HepG2 (cell line): ENCODE results near the gene LORICRIN. TPM values are rescaled to one million over a fixed set of nuclear protein-coding genes. Genes with fewer than 3 reads are reported as not detected.

Experiments
- ATAC-seq: fragments of 200-7000 bp; cut with Tn5 transposase; 3 replicates; pipeline ENCODE4 v1.9.1; 2020; ENCODE audit warnings: mild to moderate bottlenecking, moderate library complexity
- BruUV-seq: library from RNA; stranded (reverse); fragments of 400-500 nt; replicated peaks from 2 replicates; lab custom pipeline; 2021; lab: Mats Ljungman, UMichigan
- CTCF ChIA-PET: fragments of 300-600 bp; formaldehyde crosslinking; extraction: SDS; loops from one replicate; lab custom pipeline; 2021; ENCODE audit warnings: low total read pairs, inconsistent platforms, low intra/inter-chr PET ratio; lab: Yijun Ruan, JAX
- POLR2A ChIA-PET: fragments of 350-600 bp; sonication (Branson Sonifier 250); formaldehyde crosslinking; loops from one replicate; lab custom pipeline; 2020; ENCODE audit warnings: antibody characterized with exemption, inconsistent platforms; lab: Yijun Ruan, JAX
- DNase-seq: peaks from one replicate; pipeline ENCODE4 v3.0.0-alpha.2; 2015; ENCODE audit warnings: low spot score
- FAIRE-seq: peaks from 3 replicates; lab custom pipeline; 2011; peaks lifted over from hg19 to GRCh38; lab: Jason Lieb, UNC
- H2AFZ ChIP-seq: one replicate; pipeline ENCODE4 v1.6.1; 2011; ENCODE audit warnings: low read length, inconsistent platforms
- H3K27ac ChIP-seq: fragments of 300-600 bp; 3 replicates; pipeline ENCODE4 v1.8.0; 2011; ENCODE audit warnings: mixed run types, mild to moderate bottlenecking, mixed read lengths, low read length, inconsistent platforms; ENCODE audit not compliant: insufficient read depth; ENCODE audit errors: extremely low read length
- H3K27me3 ChIP-seq, 2 experiments: fragments of 200-600 bp in 1 of 2; 2 replicates in 1 of 2; 3 replicates in 1 of 2; pipeline versions ENCODE4 v1.6.0 to v1.8.0; 2011; ENCODE audit warnings: low read length in 2 of 2, mild to moderate bottlenecking in 2 of 2, moderate library complexity in 2 of 2, inconsistent platforms in 1 of 2; ENCODE audit not compliant: insufficient read depth in 2 of 2, control insufficient read depth in 1 of 2
- H3K36me3 ChIP-seq, 2 experiments: fragments of 200-600 bp in 1 of 2; replicated peaks in 1 of 2; 2 replicates in 1 of 2; 3 replicates in 1 of 2; pipeline versions ENCODE4 v1.5.1 to v1.8.0; 2011; ENCODE audit warnings: low read length in 2 of 2, inconsistent platforms in 1 of 2; ENCODE audit not compliant: insufficient read depth in 2 of 2, control insufficient read depth in 1 of 2
- H3K4me1 ChIP-seq: 2 replicates; pipeline ENCODE4 v1.5.1; 2012; ENCODE audit warnings: low read length, inconsistent platforms; ENCODE audit not compliant: insufficient read depth
- H3K4me2 ChIP-seq: 2 replicates; pipeline ENCODE4 v1.6.0; 2011; ENCODE audit warnings: low read depth, low read length, inconsistent platforms
- H3K4me3 ChIP-seq, 3 experiments: fragments of 200-600 bp in 1 of 3; sonication (generic), shearing (Covaris generic) in 1 of 3; replicated peaks in 1 of 3; 2 replicates each; pipeline ENCODE4 v1.5.1; 2011 to 2016; ENCODE audit warnings: low read length in 3 of 3, inconsistent platforms in 2 of 3, low read depth in 2 of 3, mild to moderate bottlenecking in 2 of 3, control low read depth in 1 of 3, mixed read lengths in 1 of 3; ENCODE audit not compliant: insufficient read depth in 1 of 3
- H3K79me2 ChIP-seq: one replicate; pipeline ENCODE4 v1.6.1; 2011; ENCODE audit warnings: low read length, inconsistent platforms; ENCODE audit not compliant: insufficient read depth
- H3K9ac ChIP-seq: 2 replicates; pipeline ENCODE4 v1.6.0; 2011; ENCODE audit warnings: mild to moderate bottlenecking, low read depth, low read length, inconsistent platforms; ENCODE audit not compliant: insufficient read depth
- H3K9me3 ChIP-seq: 2 replicates; pipeline ENCODE4 v1.5.1; 2012; ENCODE audit warnings: mild to moderate bottlenecking, low read length
- H4K20me1 ChIP-seq: 2 replicates; pipeline ENCODE4 v1.6.0; 2011; ENCODE audit warnings: inconsistent platforms, mild to moderate bottlenecking, low read length, moderate library complexity; ENCODE audit not compliant: insufficient read depth
- FOXA1 ChIP-seq, 2 experiments: fragments of 450-650 bp in 1 of 2; sonication (generic) in 1 of 2; formaldehyde crosslinking in 1 of 2; IDR thresholded peaks; 2 replicates each; pipeline versions ENCODE4 v1.4.0 to v1.6.1; 2016 to 2020; ENCODE audit warnings: missing genetic modification reagents in 1 of 2
- HDAC2 ChIP-seq: sonication (generic); formaldehyde crosslinking; IDR thresholded peaks from 2 replicates; pipeline ENCODE4 v1.4.0; 2020; ENCODE audit warnings: missing genetic modification reagents
- RERE ChIP-seq: IDR thresholded peaks from 2 replicates; pipeline ENCODE4 v1.6.1; 2016; ENCODE audit warnings: low read depth, missing genetic modification reagents, missing compliant biosample characterization
- TARDBP ChIP-seq: sonication (generic); formaldehyde crosslinking; IDR thresholded peaks from 2 replicates; pipeline ENCODE4 v1.8.0; 2022; ENCODE audit warnings: mild to moderate bottlenecking, missing genetic modification reagents
- ZNF34 ChIP-seq: sonication (generic); formaldehyde crosslinking; IDR thresholded peaks from 2 replicates; pipeline ENCODE4 v1.4.0; 2020; ENCODE audit warnings: mild to moderate bottlenecking, missing genetic modification reagents, borderline replicate concordance
- ZNF44 ChIP-seq: sonication (generic); formaldehyde crosslinking; IDR thresholded peaks from 2 replicates; pipeline ENCODE4 v1.5.1; 2020; ENCODE audit warnings: mild to moderate bottlenecking, missing genetic modification reagents
- ZNF775 ChIP-seq: sonication (generic); formaldehyde crosslinking; IDR thresholded peaks from 2 replicates; pipeline ENCODE4 v1.4.0; 2020; ENCODE audit warnings: missing genetic modification reagents, mild to moderate bottlenecking, moderate library complexity, borderline replicate concordance
- WGBS: methylation state at CpG from one replicate; pipeline ENCODE4 v1.1.6; 2017; ENCODE audit warnings: low lambda C conversion rate; 5-methylcytosine and 5-hydroxymethylcytosine counted together
- in situ Hi-C: cut with HindIII; loops from 2 replicates; pipeline ENCODE4 v1.10.0; 2017; ENCODE audit warnings: low pct_unique_long_range_greater_than_20kb; ENCODE audit not compliant: extremely low pct_ligation_motif_present
- intact Hi-C: fragments of 100-400 bp; cut with micrococcal nuclease; formaldehyde crosslinking; loops from one replicate; pipeline ENCODE4 v1.10.0; 2022; ENCODE audit not compliant: unreplicated experiment
- polyA plus RNA-seq, 8 experiments: library from polyadenylated mRNA; depleted of rRNA in 3 of 8; stranded (reverse) in 7 of 8; unstranded in 1 of 8; fragments of >200 nt; fragmentation: Illumina TruSeq in 4 of 8; extraction: Trizol in 4 of 8; gene quantifications; 2 replicates each; pipeline versions ENCODE4 v1.2.1 to v1.2.3, GENCODE V29; 2011 to 2016; ENCODE audit warnings: low read depth in 4 of 8, missing spikeins in 1 of 8, mixed read lengths in 1 of 8; ENCODE audit not compliant: insufficient read depth in 1 of 8
- total RNA-seq, 5 experiments: library from RNA; depleted of rRNA; stranded (reverse); fragments of >200 nt; fragmentation: Illumina TruSeq; extraction: Trizol; gene quantifications; 2 replicates each; pipeline ENCODE4 v1.2.3, GENCODE V29; 2016; ENCODE audit warnings: low read depth in 1 of 5

The LORICRIN gene
- total and polyA plus RNA-seq, 2 of the 13 experiments (the other 11 are each of a cell fraction or from before 2014, with no cell fraction given) = not detected

- Histone ChIP-seq H3K4me1 (no peaks in the 10 kb centered on the region), H2AFZ (no peak overlapping the region), H3K27me3 (no peaks in the 10 kb centered on the region; a peak in 1 of 5 replicates), H3K27ac (no peak overlapping the region), H3K36me3 (no peaks in the 10 kb centered on the region), H3K79me2 (no peaks in the 10 kb centered on the region), H3K4me2 (no peak overlapping the region)
- no TSS peak for BruUV-seq
- no peak for DNase-seq
- ChIA-PET CTCF (no interaction called here), POLR2A (no interaction called here)
- WGBS = 0% methylated on average over 2 of the region's 3 CpGs
- TF ChIP-seq FOXA1 (IDR thresholded peaks at IDR 0.05) (no peak), FOXA1 (CRISPR knock-in tag; IDR thresholded peaks at IDR 0.05) (no peak), TARDBP (CRISPR knock-in tag) (no peak), ZNF775 (CRISPR knock-in tag) (no peak), RERE (CRISPR knock-in tag) (no peak), HDAC2 (CRISPR knock-in tag) (no peak), ZNF44 (CRISPR knock-in tag) (no peak), ZNF34 (CRISPR knock-in tag) (no peak)
- TF ChIP-seq, all 625 proteins: peak for 0
- H3K9ac ChIP-seq = no peak overlapping the region
- intact Hi-C loops (no loop called here), in situ Hi-C loops (no loop called here)
- H3K4me3 ChIP-seq = no peak overlapping the region
- ATAC-seq (no peak), FAIRE-seq (no peak)
- H3K9me3 ChIP-seq = no peaks in the 10 kb centered on the region
- no peaks in the 10 kb centered on the region for H4K20me1 ChIP-seq
Observed at GRCh38 chr1:153232553-153232952, 26.9 kb upstream of the LORICRIN start.
